ENCODE data around the gene HDAC9.

- no peak for TF ChIP-seq POLR2AphosphoS5 (IDR thresholded peaks at IDR 0.05; ENCODE audit: borderline replicate concordance, low read depth, low read length)
- no peak for TF ChIP-seq EZH2 (IDR thresholded peaks at IDR 0.05)
Observed at GRCh38 chr7:18455606-18456005, 39.9 kb upstream of the HDAC9 start.

Measured in SK-N-MC (cell line).